SK-N-SH treated with all-trans-retinoic acid at 6 μM for 48 hours (cell line): Measurements from ENCODE around the gene ZBTB42.

Experiments used
- ZC3H10 ChIP-seq: fragments of 250-450 bp; sonication (Bioruptor Pico); IDR thresholded peaks from 2 replicates; pipeline ENCODE4 v1.5.1; 2021; ENCODE audit warnings: mild to moderate bottlenecking, moderate library complexity
- ZFP30 ChIP-seq: fragments of 450-650 bp; formaldehyde crosslinking; IDR thresholded peaks from 2 replicates; pipeline ENCODE4 v1.5.0; 2022; ENCODE audit warnings: mild to moderate bottlenecking, moderate library complexity
- TF ChIP-seq, protein P1 (sequence below): fragments of 250-450 bp; sonication (Bioruptor Pico); IDR thresholded peaks from 2 replicates; pipeline ENCODE4 v1.5.1; 2020; ENCODE audit warnings: low read depth, mild to moderate bottlenecking, moderate library complexity
- TF ChIP-seq, protein P2 (sequence below): fragments of 250-450 bp; sonication (Bioruptor Pico); IDR thresholded peaks from 2 replicates; pipeline ENCODE4 v1.8.0; 2020; ENCODE audit warnings: mild to moderate bottlenecking, moderate library complexity, borderline replicate concordance

DNA sequence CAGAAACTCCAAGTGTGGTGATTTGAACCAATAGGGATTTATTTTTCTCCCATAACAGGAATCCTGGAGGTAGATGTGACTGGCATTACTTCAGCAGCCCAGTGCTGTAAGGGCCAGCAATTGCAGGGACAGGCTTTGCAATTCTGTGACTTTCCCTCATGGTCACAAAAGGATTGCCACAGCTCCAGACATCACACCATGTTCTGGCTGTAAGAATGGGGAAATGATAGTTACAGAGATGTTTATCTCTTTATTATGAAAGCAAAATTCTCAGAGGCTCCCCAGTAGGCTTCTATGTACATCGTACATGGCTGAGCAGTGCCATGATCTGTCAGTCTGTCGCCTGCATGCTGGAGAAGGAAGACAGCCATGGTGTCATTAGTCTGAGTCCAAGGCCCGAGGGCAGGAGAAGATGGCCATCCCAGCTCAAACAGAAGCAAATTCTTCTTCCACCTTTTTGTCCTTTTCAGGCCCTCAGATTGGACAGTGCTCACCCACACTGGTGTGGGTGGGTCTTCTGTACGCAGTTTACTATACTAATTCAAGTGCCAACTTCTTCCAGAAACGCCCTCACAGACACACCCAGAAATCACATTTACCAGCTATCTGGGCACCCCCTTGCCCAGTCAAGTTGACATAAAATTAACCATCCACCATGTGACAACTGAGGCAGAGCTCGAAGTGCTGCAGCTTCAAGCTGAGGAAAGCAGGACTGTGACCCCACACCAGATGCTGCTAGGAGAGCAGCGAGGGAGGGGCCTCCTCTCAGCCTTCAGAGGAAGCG lies 17.2 kb downstream of the ZBTB42 start:
- TF ChIP-seq ZFP30 (CRISPR knock-in tag) (no peak), ZC3H10 (CRISPR knock-in tag) (no peak)
- TF ChIP-seq, protein P1, sequence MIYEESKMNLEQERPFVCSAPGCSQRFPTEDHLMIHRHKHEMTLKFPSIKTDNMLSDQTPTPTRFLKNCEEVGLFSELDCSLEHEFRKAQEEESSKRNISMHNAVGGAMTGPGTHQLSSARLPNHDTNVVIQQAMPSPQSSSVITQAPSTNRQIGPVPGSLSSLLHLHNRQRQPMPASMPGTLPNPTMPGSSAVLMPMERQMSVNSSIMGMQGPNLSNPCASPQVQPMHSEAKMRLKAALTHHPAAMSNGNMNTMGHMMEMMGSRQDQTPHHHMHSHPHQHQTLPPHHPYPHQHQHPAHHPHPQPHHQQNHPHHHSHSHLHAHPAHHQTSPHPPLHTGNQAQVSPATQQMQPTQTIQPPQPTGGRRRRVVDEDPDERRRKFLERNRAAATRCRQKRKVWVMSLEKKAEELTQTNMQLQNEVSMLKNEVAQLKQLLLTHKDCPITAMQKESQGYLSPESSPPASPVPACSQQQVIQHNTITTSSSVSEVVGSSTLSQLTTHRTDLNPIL (CRISPR knock-in tag), result no peak
- TF ChIP-seq, protein P2, sequence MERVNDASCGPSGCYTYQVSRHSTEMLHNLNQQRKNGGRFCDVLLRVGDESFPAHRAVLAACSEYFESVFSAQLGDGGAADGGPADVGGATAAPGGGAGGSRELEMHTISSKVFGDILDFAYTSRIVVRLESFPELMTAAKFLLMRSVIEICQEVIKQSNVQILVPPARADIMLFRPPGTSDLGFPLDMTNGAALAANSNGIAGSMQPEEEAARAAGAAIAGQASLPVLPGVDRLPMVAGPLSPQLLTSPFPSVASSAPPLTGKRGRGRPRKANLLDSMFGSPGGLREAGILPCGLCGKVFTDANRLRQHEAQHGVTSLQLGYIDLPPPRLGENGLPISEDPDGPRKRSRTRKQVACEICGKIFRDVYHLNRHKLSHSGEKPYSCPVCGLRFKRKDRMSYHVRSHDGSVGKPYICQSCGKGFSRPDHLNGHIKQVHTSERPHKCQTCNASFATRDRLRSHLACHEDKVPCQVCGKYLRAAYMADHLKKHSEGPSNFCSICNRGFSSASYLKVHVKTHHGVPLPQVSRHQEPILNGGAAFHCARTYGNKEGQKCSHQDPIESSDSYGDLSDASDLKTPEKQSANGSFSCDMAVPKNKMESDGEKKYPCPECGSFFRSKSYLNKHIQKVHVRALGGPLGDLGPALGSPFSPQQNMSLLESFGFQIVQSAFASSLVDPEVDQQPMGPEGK (CRISPR knock-in tag), result no peak
